ENCODE results near the gene LRRC55.
"Not testable (repeated sequence)": the region's sequence is repeated elsewhere in the genome, so short reads cannot be mapped to it uniquely, and the experiment has no call there.

The LRRC55 gene

DNA sequence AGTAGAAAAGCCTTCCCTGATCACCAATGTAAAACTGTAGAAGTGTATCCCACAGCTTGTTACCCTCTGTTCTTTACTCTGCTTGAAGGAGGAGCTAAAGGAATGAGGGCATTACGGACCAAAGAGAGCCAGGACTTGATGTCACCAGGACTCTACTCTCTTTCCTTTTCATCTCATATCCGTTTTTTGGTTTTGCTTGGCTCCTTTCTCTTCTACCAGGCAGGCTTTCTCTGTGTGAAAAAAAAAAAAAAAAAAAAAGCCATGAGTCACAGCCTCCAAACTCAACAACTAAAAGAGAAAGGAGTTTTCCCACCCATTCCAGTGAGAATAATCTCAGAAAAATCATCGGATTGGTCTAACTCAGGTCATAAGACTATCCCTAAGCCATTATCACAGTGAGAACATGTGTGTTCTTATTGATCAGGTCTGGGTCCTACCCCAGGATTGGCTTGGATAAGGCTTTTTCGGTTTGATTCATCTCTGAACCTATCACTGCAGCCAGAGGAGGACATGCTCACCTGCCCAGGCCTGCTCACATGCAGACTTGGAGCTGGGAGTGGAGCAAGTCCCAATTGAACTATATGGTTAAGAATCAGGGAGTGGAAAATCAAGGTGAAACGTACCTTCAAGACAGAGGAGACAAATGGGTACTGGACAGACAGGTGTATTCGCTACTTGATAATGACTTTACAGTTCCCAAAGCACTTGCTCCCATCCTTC lies 19.4 kb upstream of the LRRC55 start:
- DNase-seq (ENCODE audit: low read depth) = no peak

- no peak for DNase-seq (ENCODE audit: low read depth)
Measured at GRCh38 chr11:57163160-57163868, 18.4 kb upstream of the LRRC55 start.

DNA sequence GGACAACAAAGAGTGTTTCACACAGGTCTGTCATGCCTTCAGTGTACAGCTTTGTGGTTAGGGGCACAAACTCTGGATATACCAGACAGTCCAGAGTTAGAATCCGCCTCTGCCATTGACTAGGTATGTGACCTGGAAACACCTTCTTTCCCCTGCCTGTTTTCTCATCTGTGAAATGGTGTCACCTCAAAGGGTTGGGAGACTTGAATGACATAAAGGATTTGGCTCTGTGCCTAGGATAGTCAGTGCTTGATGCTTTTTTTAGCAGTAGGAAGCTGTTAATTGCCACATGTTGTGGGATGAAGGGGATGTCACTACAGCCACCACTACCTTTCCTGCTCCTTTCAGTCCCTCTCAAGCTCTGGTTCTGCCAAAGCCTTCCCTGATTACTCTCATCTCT lies 17.4 kb upstream of the LRRC55 start:
- no peak for DNase-seq (ENCODE audit: low read depth)

DNA sequence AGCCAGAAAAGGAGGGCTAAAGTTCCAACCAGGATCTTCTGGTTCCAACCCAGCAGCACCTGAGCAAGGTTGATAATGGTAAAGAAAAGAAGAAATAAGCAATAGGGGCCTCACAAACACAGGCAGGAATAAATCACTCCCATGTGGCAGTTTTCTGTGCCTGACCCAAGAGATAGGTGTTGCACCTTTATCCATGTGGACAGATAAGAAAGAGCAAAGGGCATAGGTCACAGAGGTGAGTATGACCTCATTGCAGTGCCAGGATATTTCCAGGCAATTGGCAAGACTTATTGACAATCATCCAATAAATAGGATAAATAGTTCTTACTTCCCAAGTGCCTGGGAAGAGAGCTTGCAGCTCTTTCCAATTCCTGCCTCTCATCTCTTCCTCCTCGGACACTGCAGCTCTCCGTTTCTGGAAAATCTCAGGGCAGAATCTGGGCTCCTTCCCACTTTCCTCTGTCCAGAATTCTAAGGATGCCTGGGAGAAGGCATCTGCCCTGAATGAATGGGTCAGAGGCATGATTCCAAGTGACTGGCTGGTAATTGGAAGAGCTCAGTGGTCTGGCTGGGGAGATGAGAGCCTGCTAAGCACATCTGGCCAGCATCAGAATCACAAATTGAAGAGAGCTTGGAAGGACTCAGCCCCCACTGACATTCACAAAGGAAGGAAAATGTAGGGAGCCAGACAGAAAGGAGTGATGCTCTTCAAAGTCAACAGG lies 14.5 kb upstream of the LRRC55 start:
- no peak for DNase-seq (ENCODE audit: low read depth)

DNA sequence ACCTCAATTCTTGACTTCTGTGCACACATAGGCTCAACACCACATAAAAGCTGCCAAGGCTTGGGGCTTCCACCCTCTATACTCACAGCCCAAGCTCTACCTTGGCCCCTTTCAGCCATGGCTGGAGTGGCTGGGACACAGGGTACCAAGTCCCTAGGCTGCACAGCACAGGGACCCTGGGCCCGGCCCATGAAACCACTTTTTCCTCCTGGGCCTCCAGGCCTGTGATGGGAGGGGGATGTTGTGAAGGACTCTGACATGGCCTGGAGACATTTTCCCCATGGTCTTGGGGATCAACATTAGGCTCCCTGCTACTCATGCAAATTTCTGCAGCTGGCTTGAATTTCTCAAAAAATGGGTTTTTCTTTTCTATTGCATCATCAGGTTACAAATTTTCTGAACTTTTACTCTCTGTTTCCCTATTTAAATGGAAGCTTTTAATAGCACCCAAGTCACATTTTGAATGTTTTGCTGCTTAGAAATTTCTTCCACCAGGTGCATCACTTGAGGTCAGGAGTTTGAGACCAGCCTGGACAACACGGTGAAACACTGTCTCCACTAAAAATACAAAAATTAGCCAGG lies 11.9 kb upstream of the LRRC55 start:
- not testable (repeated sequence) for DNase-seq (ENCODE audit: low read depth)

GRCh38 chr11:57172031-57172430 lies 9.7 kb upstream of the LRRC55 start:
- no peak for DNase-seq (ENCODE audit: low read depth)

DNA sequence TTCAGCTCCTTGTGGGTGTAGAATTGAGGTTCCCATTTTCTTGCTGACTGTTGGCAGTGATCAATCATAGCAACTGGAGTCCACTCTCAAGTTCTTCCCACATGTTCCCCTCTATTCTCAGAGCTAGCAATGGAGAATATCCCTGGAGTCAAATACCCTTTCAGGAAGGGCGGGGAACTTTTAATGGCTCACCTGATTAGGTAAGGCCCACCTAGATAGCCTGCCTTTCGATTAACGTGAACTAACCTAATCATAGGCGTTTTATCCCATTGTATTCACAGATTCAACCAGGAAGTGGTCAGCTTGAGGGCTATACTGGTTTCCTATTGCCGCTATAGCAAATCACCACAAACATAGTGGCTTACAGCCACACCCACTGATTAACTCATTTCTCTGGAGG lies 7.1 kb upstream of the LRRC55 start:
- DNase-seq (ENCODE audit: low read depth) = no peak

DNA sequence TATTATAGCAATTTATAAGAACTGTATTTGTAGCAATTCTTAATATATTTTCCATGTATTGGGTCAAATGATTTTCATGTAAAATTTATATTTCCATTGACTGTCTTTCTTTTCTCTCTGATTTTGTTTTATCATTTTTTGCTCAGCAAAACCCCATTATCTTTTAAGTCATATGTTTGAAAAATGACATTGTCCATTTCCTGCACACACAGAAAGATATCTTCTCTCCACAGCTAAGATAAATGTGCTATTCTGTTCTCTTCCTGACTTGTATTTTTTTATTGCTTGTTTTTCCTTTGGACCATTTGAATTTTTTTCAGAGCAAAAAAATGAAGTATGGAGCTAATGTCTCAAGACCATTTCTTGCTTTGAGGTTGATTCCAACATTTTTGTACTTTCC lies 6.3 kb upstream of the LRRC55 start:
- DNase-seq (ENCODE audit: low read depth) = no peak

DNA sequence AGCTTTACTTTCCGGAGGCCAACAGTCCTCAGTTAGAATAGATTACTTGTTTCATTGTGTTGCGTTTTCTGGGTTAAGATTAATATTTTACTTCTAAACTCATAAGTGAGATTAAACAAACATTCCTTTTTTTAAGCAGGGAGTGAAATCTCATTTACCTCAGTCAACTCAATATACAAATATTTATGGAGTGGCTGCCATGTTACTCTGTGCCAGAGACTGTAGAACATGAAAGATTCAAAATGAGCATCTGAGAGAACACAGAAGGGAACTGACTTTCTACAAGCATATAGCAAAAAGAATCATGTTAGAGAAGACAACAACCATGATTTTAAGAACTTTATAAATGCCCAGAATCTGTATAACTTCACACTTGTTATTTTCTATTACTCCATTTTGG lies 3.4 kb upstream of the LRRC55 start:
- no peak for DNase-seq (ENCODE audit: low read depth)

GRCh38 chr11:57179681-57180080 lies 2.1 kb upstream of the LRRC55 start:
- no peak for DNase-seq (ENCODE audit: low read depth)

GRCh38 chr11:57180081-57180561 lies 1.6 kb upstream of the LRRC55 start:
- DNase-seq (ENCODE audit: low read depth) = no peak

- no peak for DNase-seq (ENCODE audit: low read depth)
Measured at GRCh38 chr11:57180964-57181363, 789 bp upstream of the LRRC55 start.

- no peak for DNase-seq (ENCODE audit: low read depth)
Measured at GRCh38 chr11:57182896-57183295, 1.1 kb downstream of the LRRC55 start.

GRCh38 chr11:57190548-57190947 lies 8.8 kb downstream of the LRRC55 start:
- no peak for DNase-seq (ENCODE audit: low read depth)

GRCh38 chr11:57191311-57192219 lies 9.8 kb downstream of the LRRC55 start:
- DNase-seq (ENCODE audit: low read depth) = no peak

DNA sequence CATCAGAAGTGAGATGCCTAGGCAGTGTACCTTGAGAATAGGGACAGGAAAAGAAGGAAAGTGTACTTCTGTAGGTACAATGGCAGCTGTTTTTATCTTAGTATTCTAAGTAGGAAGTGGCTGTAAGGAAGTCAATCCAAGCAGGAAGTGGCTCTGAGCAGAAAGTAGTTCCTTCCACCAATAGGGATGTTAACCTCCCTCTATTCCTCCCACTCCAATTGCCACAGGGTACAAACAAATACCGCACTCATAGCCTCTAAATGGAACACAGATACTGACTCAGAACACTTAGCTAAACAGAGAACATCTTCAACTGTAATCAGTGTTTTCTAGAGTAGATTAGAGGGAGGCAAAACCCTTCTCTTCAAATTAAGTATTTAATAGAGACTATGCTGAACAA lies 10.6 kb downstream of the LRRC55 start:
- DNase-seq (ENCODE audit: low read depth) = no peak

- DNase-seq (ENCODE audit: low read depth) = no peak
Measured at GRCh38 chr11:57196596-57196995, 14.8 kb downstream of the LRRC55 start.

DNA sequence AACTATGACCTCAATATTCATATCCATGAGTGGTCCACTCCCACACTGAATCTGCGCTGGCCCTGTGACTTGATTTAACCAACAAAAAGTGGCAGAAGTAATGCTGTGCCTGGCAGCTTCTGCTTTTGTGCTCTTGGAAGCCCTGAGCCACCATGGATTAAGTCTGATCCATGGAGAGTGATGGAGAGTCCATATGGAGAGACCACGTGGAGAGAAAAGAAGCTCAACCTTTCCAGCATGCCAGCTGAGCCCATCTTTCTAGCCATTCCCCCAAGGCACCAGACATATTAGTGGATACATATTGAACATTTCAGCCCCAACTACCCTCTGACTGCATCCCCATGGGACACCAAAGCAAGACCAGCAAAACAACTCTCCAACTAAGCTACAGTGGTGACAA lies 16.0 kb downstream of the LRRC55 start:
- no peak for DNase-seq (ENCODE audit: low read depth)

DNA sequence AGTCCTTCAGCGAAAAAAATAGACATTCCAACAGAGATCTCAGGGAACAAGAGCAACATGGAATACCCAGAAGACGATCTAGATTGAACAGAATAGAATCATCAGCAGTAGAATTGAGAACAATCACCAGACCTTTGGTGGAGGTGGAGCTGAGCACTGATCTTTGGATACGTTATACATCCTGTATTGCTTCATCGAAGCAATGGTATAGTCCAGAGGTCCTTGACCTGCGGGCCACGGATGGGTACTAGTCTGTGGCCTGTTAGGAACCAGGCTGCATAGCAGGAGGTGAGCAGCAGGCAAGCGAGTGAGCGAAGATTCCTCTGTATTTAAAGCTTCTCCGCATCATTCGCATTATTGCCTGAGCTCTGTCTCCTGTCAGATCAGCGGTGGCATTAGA lies 17.6 kb downstream of the LRRC55 start:
- DNase-seq (ENCODE audit: low read depth) = no peak

- DNase-seq (ENCODE audit: low read depth) = no peak
Measured at GRCh38 chr11:57200917-57201316, 19.2 kb downstream of the LRRC55 start.

GRCh38 chr11:57202281-57202680 lies 20.5 kb downstream of the LRRC55 start:
- no peak for DNase-seq (ENCODE audit: low read depth)

GRCh38 chr11:57203359-57203758 lies 21.6 kb downstream of the LRRC55 start:
- DNase-seq (ENCODE audit: low read depth) = no peak
